ENCODE results near the gene WDR20.

GRCh38 chr14:102116361-102117180, 23.1 kb upstream of the WDR20 start:
- TF ChIP-seq EZH2phosphoT487 (IDR thresholded peaks at IDR 0.05; ENCODE audit: insufficient read depth, low read depth) (no peak), EZH2 (IDR thresholded peaks at IDR 0.05; ENCODE audit: insufficient read depth, poor library complexity, severe bottlenecking) (no peak)

Data from GM23248 (cell line).